ELR (cell line): ENCODE data around the gene MACROD2.

ENCODE experiments used
- DNase-seq: peaks from one replicate; pipeline ENCODE4 v3.0.0-alpha.2; 2015; ENCODE audit warnings: low read depth

The MACROD2 gene

GRCh38 chr20:15222502-15223330, 1227.4 kb downstream of the MACROD2 start:
- DNase-seq, result no peak

- DNase-seq, result no peak
These were observed 1228.9 kb downstream of the MACROD2 start for GRCh38 chr20:15224199-15224598.

GRCh38 chr20:15227102-15227501, 1231.8 kb downstream of the MACROD2 start:
- DNase-seq, result no peak

- DNase-seq, result no peak
These were observed 1236.9 kb downstream of the MACROD2 start for GRCh38 chr20:15232243-15232642.

GRCh38 chr20:15235471-15236198, 1240.3 kb downstream of the MACROD2 start:
- no peak for DNase-seq

- peak; percentile 1 for DNase-seq
These were observed 1241.5 kb downstream of the MACROD2 start for GRCh38 chr20:15236812-15237211.

- DNase-seq, result no peak
These were observed 1244.4 kb downstream of the MACROD2 start for GRCh38 chr20:15239542-15240206.

- no peak for DNase-seq
These were observed 1245.5 kb downstream of the MACROD2 start for GRCh38 chr20:15240801-15241200.

GRCh38 chr20:15241681-15242080, 1246.4 kb downstream of the MACROD2 start:
- no peak for DNase-seq

- no peak for DNase-seq
These were observed 1247.5 kb downstream of the MACROD2 start for GRCh38 chr20:15242773-15243172.

GRCh38 chr20:15245896-15246295, 1250.6 kb downstream of the MACROD2 start:
- no peak for DNase-seq

- no peak for DNase-seq
These were observed 1253.5 kb downstream of the MACROD2 start for GRCh38 chr20:15248618-15249395.

GRCh38 chr20:15251171-15251570, 1255.9 kb downstream of the MACROD2 start:
- no peak for DNase-seq

GRCh38 chr20:15252304-15252703, 1257.0 kb downstream of the MACROD2 start:
- no peak for DNase-seq

GRCh38 chr20:15253431-15253830, 1258.1 kb downstream of the MACROD2 start:
- DNase-seq, result no peak

GRCh38 chr20:15256676-15257568, 1261.6 kb downstream of the MACROD2 start:
- DNase-seq, result no peak

GRCh38 chr20:15257569-15257870, 1262.2 kb downstream of the MACROD2 start:
- no peak for DNase-seq

GRCh38 chr20:15265581-15266309, 1270.4 kb downstream of the MACROD2 start:
- DNase-seq, result no peak

GRCh38 chr20:15267935-15268334, 1272.6 kb downstream of the MACROD2 start:
- no peak for DNase-seq

GRCh38 chr20:15278041-15278440, 1282.7 kb downstream of the MACROD2 start:
- DNase-seq, result no peak
